Kidney (tissue), 14 donors: Measurements from ENCODE around the gene PNPLA5. TPM values are rescaled to one million over a fixed set of nuclear protein-coding genes. Genes with fewer than 3 reads are reported as not detected.

Experiments
- DNase-seq, 5 donors: peaks; one replicate each; pipeline ENCODE4 v3.0.0-alpha.2; 2013 to 2020
- FAIRE-seq: peaks from 2 replicates; lab custom pipeline; 2012; peaks lifted over from hg19 to GRCh38; lab: Jason Lieb, UNC
- H3K27ac ChIP-seq, 2 donors: one replicate each; pipeline ENCODE4 v1.7.0; 2013; ENCODE audit warnings: low read depth in 2 of 2, low read length in 2 of 2, inconsistent platforms in 1 of 2
- H3K27me3 ChIP-seq: one replicate; pipeline ENCODE4 v1.7.1; 2013; ENCODE audit warnings: low read length, inconsistent platforms; ENCODE audit not compliant: control insufficient read depth, insufficient read depth
- H3K36me3 ChIP-seq, 3 donors: one replicate each; pipeline versions ENCODE4 v1.7.0 to v1.7.1; 2013; ENCODE audit warnings: low read length in 3 of 3, control low read depth in 1 of 3, inconsistent platforms in 1 of 3; ENCODE audit not compliant: insufficient read depth in 3 of 3, control insufficient read depth in 2 of 3
- H3K4me1 ChIP-seq, 3 donors: one replicate each; pipeline versions ENCODE4 v1.7.0 to v1.7.1; 2013; ENCODE audit warnings: low read length in 3 of 3, inconsistent platforms in 1 of 3, low read depth in 1 of 3; ENCODE audit not compliant: control insufficient read depth in 2 of 3, insufficient read depth in 2 of 3
- H3K4me3 ChIP-seq, 3 donors: one replicate each; pipeline versions ENCODE4 v1.7.0 to v1.8.1; 2013; ENCODE audit warnings: low read length in 3 of 3, control low read depth in 1 of 3, inconsistent platforms in 1 of 3
- H3K9ac ChIP-seq, 3 donors: one replicate each; pipeline versions ENCODE4 v1.7.0 to v1.7.1; 2013; ENCODE audit warnings: low read length in 3 of 3, control low read depth in 1 of 3, inconsistent platforms in 1 of 3
- H3K9me3 ChIP-seq, 3 donors: one replicate each; pipeline versions ENCODE4 v1.7.0 to v1.7.1; 2013; ENCODE audit warnings: low read length in 3 of 3, control low read depth in 1 of 3, inconsistent platforms in 1 of 3; ENCODE audit not compliant: control insufficient read depth in 2 of 3, insufficient read depth in 1 of 3
- CTCF ChIP-seq: IDR thresholded peaks from 3 replicates; pipeline ENCODE4 v1.5.1; 2012; ENCODE audit warnings: mild to moderate bottlenecking, moderate library complexity, borderline replicate concordance; ENCODE audit not compliant: insufficient read depth; ENCODE audit errors: extremely low read depth
- intact Hi-C: fragments of 100-400 bp; cut with DNase I; formaldehyde crosslinking; loops from one replicate; pipeline ENCODE4 v1.11.1; 2022
- polyA plus RNA-seq: library from polyadenylated mRNA; stranded (reverse); fragments of 350-450 nt; fragmentation: Illumina TruSeq; extraction: RNeasy Lipid Tissue Mini Kit (QIAGEN cat#74804); gene quantifications from one replicate; pipeline ENCODE4 v1.2.3, GENCODE V29; 2014; ENCODE audit warnings: low read depth, low replicate concordance; ENCODE audit not compliant: insufficient read depth
- total RNA-seq: library from RNA; stranded (reverse); fragmentation: NEBNext Ultra II Directional; extraction: Animal tissue kit (Norgen Biotek cat#: 25700); gene quantifications from one replicate; pipeline ENCODE4 v1.2.1, GENCODE V29; 2021
- donor health status: control.
- donor health status: control.
- donor health status: control.
- donor health status: control.
- donor health status: control.
- donor health status: DM: yes; HTN: yes; CAD: no.
- donor health status: Normal renal cell carcinoma (clear cell type).

Gene PNPLA5
- total and polyA plus RNA-seq, 2 donors from 2014 or later: not detected

- Histone ChIP-seq H3K9ac (no peak overlapping the region), H3K4me1 (no peaks in the 10 kb centered on the region), H3K9me3 (no peaks in the 10 kb centered on the region), H3K27me3 (no peaks in the 10 kb centered on the region), H3K4me3 (no peak overlapping the region), H3K36me3 (no peaks in the 10 kb centered on the region), H3K27ac (no peak overlapping the region)
- intact Hi-C loops: no loop called here
- FAIRE-seq (no peak), DNase-seq (no peak)
- TF ChIP-seq CTCF: no peak
These were observed 53.1 kb downstream of the PNPLA5 start for GRCh38 chr22:43838571-43839307.

- DNase-seq (no peak), FAIRE-seq (no peak)
- no peak overlapping the region for H3K27ac ChIP-seq
- intact Hi-C loops: no loop called here
- no peak overlapping the region for H3K4me3 ChIP-seq
- no peaks in the 10 kb centered on the region for H3K4me1 ChIP-seq
- no peak overlapping the region for H3K9ac ChIP-seq
- H3K36me3 ChIP-seq: no peaks in the 10 kb centered on the region
- H3K9me3 ChIP-seq: no peaks in the 10 kb centered on the region
- no peak for TF ChIP-seq CTCF
- H3K27me3 ChIP-seq: no peaks in the 10 kb centered on the region
These were observed 53.7 kb downstream of the PNPLA5 start for GRCh38 chr22:43838161-43838560.

- TF ChIP-seq CTCF: no peak
- Histone ChIP-seq H3K9me3 (no peaks in the 10 kb centered on the region), H3K27ac (no peak overlapping the region), H3K36me3 (no peaks in the 10 kb centered on the region), H3K9ac (no peak overlapping the region), H3K4me1 (no peaks in the 10 kb centered on the region), H3K4me3 (no peak overlapping the region), H3K27me3 (no peaks in the 10 kb centered on the region)
- intact Hi-C loops: no loop called here
- FAIRE-seq (no peak), DNase-seq (no peak)
These were observed 54.1 kb downstream of the PNPLA5 start for GRCh38 chr22:43837666-43838065.
